Neural cell (in vitro differentiated cells): ENCODE results near the gene AIP.

Experiments used
- CTCF ChIP-seq: fragments of 450-650 bp; IDR thresholded peaks from 2 replicates; pipeline ENCODE4 v1.5.1; 2014; ENCODE audit warnings: antibody characterized with exemption, mild to moderate bottlenecking, moderate library complexity; ENCODE audit not compliant: poor library complexity, severe bottlenecking
- EP300 ChIP-seq: fragments of 450-650 bp; conservative IDR thresholded peaks from 2 replicates; pipeline ENCODE4 v1.6.1; 2014; ENCODE audit warnings: antibody characterized with exemption, mild to moderate bottlenecking, moderate library complexity; ENCODE audit not compliant: poor library complexity, severe bottlenecking
- EZH2 ChIP-seq: fragments of 200-600, 300-800 bp; shearing (Covaris generic), sonication (generic); IDR thresholded peaks from 2 replicates; pipeline ENCODE4 v1.6.1; 2014; ENCODE audit warnings: antibody characterized with exemption, low read length, borderline replicate concordance, mild to moderate bottlenecking; ENCODE audit not compliant: insufficient read depth, poor library complexity, severe bottlenecking
- POLR2AphosphoS5 ChIP-seq: IDR thresholded peaks from 2 replicates; pipeline ENCODE4 v1.6.1; 2012
- RAD21 ChIP-seq: fragments of 450-650 bp; conservative IDR thresholded peaks from 2 replicates; pipeline ENCODE4 v1.6.1; 2014; ENCODE audit warnings: antibody characterized with exemption, mild to moderate bottlenecking, moderate library complexity
- TAF1 ChIP-seq: IDR thresholded peaks from 2 replicates; pipeline ENCODE4 v1.6.1; 2012; ENCODE audit warnings: low read depth

GRCh38 chr11:67538306-67538705 is 55.5 kb downstream of the AIP start:
- TF ChIP-seq EZH2 (no peak), CTCF (no peak), RAD21 (no peak), POLR2AphosphoS5 (no peak), TAF1 (no peak), EP300 (no peak)
